GM13977 (cell line): ENCODE results near the gene GRK4.

Source experiments
- DNase-seq: peaks from one replicate; pipeline ENCODE4 v3.0.0; 2012; ENCODE audit warnings: low spot score
- CTCF ChIP-seq: IDR thresholded peaks from 2 replicates; pipeline ENCODE4 v1.5.1; 2012; ENCODE audit warnings: mild to moderate bottlenecking, control low read depth; ENCODE audit not compliant: insufficient read depth; ENCODE audit errors: extremely low read depth, missing control alignments
- in situ Hi-C: fragments of 300-500 bp; cut with MboI; formaldehyde crosslinking; loops from one replicate; pipeline ENCODE4 v1.12.0; 2022; ENCODE audit warnings: low sequenced_read_pairs, low pct_unique_long_range_greater_than_20kb, mixed read lengths, inconsistent platforms; ENCODE audit not compliant: unreplicated experiment

GRK4 gene

GRCh38 chr4:3074846-3075651 is 111.7 kb downstream of the GRK4 start:
- in situ Hi-C loops, result no loop called here
- TF ChIP-seq CTCF, result no peak
- peak; percentile 59 for DNase-seq

- no peak for TF ChIP-seq CTCF
- in situ Hi-C loops, result no loop called here
- DNase-seq, result no peak
These were observed 112.2 kb downstream of the GRK4 start for GRCh38 chr4:3075652-3075981.

- peak; percentile 59 for DNase-seq
- TF ChIP-seq CTCF, result no peak
- in situ Hi-C loops, result no loop called here
These were observed 114.4 kb downstream of the GRK4 start for GRCh38 chr4:3077796-3078195.

- in situ Hi-C loops, result no loop called here
- DNase-seq, result no peak
- TF ChIP-seq CTCF, result no peak
These were observed 116.3 kb downstream of the GRK4 start for GRCh38 chr4:3079694-3080123.

GRCh38 chr4:3082925-3083515 is 119.6 kb downstream of the GRK4 start:
- in situ Hi-C loops, result no loop called here
- TF ChIP-seq CTCF, result no peak
- DNase-seq, result no peak

- no peak for DNase-seq
- in situ Hi-C loops, result no loop called here
- no peak for TF ChIP-seq CTCF
These were observed 120.4 kb downstream of the GRK4 start for GRCh38 chr4:3083732-3084131.
